SK-N-SH treated with all-trans-retinoic acid at 6 μM for 48 hours (cell line): ENCODE results near the gene FRMD4A.

Experiments
- ARNTL ChIP-seq: fragments of 450-650 bp; formaldehyde crosslinking; IDR thresholded peaks from 2 replicates; pipeline ENCODE4 v1.5.0; 2020; ENCODE audit warnings: low read depth, mild to moderate bottlenecking, moderate library complexity, borderline replicate concordance
- BACH2 ChIP-seq: fragments of 250-450 bp; sonication (Bioruptor Pico); IDR thresholded peaks from 2 replicates; pipeline ENCODE4 v1.9.0; 2021; ENCODE audit warnings: mild to moderate bottlenecking, borderline replicate concordance
- ESRRG ChIP-seq: fragments of 250-450 bp; sonication (Bioruptor Pico); IDR thresholded peaks from 2 replicates; pipeline ENCODE4 v1.6.1; 2021; ENCODE audit warnings: mild to moderate bottlenecking
- RARB ChIP-seq: fragments of 250-450 bp; sonication (Bioruptor Pico); IDR thresholded peaks from 2 replicates; pipeline ENCODE4 v1.8.0; 2021; ENCODE audit warnings: mild to moderate bottlenecking, moderate library complexity
- ZFP3 ChIP-seq: fragments of 250-450 bp; sonication (Bioruptor Pico); IDR thresholded peaks from 2 replicates; pipeline ENCODE4 v1.5.0; 2020; ENCODE audit warnings: mild to moderate bottlenecking, moderate library complexity
- TF ChIP-seq, protein P1 (sequence below): fragments of 250-450 bp; sonication (Bioruptor Pico); IDR thresholded peaks from 2 replicates; pipeline ENCODE4 v1.8.0; 2020; ENCODE audit warnings: mild to moderate bottlenecking, moderate library complexity, borderline replicate concordance
- TF ChIP-seq, protein P2 (sequence below): fragments of 250-450 bp; sonication (Bioruptor Pico); IDR thresholded peaks from 2 replicates; pipeline ENCODE4 v1.5.1; 2020; ENCODE audit warnings: low read depth, mild to moderate bottlenecking, moderate library complexity

DNA sequence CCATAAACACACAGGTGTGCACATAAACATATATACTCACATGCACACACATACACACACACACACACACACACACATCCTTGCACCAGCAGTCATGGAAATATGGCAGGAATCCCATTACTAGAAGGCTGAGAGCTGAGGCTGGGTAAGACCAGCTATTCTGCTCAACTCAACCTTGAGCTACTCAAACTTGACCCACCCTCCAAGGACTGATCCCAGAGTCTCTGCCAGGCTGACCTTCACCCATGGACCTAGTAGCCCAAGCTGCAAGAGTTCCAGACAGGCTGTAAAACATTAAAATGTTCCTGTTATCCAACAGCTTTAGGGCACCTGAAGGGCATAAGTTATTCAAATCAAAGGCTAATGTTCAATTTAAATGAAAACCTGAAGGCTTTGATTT, 134.6 kb downstream of the FRMD4A start:
- no peak for TF ChIP-seq ZFP3
- TF ChIP-seq, protein P1, sequence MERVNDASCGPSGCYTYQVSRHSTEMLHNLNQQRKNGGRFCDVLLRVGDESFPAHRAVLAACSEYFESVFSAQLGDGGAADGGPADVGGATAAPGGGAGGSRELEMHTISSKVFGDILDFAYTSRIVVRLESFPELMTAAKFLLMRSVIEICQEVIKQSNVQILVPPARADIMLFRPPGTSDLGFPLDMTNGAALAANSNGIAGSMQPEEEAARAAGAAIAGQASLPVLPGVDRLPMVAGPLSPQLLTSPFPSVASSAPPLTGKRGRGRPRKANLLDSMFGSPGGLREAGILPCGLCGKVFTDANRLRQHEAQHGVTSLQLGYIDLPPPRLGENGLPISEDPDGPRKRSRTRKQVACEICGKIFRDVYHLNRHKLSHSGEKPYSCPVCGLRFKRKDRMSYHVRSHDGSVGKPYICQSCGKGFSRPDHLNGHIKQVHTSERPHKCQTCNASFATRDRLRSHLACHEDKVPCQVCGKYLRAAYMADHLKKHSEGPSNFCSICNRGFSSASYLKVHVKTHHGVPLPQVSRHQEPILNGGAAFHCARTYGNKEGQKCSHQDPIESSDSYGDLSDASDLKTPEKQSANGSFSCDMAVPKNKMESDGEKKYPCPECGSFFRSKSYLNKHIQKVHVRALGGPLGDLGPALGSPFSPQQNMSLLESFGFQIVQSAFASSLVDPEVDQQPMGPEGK (CRISPR knock-in tag): no peak
- TF ChIP-seq ARNTL (CRISPR knock-in tag): no peak
- TF ChIP-seq ESRRG (CRISPR knock-in tag): no peak
- TF ChIP-seq RARB: no peak
- no peak for TF ChIP-seq BACH2
- TF ChIP-seq, protein P2, sequence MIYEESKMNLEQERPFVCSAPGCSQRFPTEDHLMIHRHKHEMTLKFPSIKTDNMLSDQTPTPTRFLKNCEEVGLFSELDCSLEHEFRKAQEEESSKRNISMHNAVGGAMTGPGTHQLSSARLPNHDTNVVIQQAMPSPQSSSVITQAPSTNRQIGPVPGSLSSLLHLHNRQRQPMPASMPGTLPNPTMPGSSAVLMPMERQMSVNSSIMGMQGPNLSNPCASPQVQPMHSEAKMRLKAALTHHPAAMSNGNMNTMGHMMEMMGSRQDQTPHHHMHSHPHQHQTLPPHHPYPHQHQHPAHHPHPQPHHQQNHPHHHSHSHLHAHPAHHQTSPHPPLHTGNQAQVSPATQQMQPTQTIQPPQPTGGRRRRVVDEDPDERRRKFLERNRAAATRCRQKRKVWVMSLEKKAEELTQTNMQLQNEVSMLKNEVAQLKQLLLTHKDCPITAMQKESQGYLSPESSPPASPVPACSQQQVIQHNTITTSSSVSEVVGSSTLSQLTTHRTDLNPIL (CRISPR knock-in tag): no peak
